ENCODE data around the gene CFAP99. TPM values are rescaled to one million over a fixed set of nuclear protein-coding genes. Genes with fewer than 3 reads are reported as not detected.

CFAP99 gene
- total and polyA plus RNA-seq, 9 donors: 0.10 to 12.9 (median 1.4) TPM; not detected in 4

DNA sequence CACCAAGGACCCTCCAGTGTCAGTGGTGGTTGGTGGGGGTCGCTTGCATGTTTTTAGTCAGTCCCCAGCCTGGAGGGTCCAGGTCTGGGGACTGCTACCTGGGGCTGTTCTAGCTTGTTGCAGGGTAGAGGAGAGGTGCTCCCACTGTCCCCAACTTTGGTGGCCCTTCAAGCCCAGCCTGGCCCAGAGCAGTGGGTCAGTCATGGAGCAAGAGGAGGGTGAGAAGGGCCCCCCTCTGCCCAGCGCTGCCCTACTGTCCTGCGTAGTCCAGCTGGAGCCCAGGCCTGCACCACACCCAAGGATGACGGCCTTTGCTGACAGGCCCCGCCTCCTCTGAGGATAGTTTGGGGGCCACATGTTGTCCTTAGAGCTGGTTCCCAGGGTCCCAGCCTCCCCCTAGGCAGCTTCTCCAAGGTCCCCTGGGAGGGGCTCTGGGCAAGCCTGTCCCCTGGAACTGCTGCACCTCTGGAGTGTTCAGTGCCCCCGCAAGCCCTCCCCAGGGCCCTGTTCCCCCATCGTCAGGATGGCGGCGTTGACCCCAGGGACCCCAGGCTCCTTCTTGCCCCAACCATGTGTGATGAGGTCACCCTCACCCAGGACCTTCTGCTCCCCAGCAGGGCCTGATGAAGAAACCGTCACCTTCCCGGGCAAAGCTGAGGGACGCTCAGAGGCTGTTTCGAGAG is 6.8 kb downstream of the CFAP99 start:
- H3K9me3 ChIP-seq: no peaks in the 10 kb centered on the region
- TF ChIP-seq CTCF (IDR thresholded peaks at IDR 0.05) (no peak), POLR2A (IDR thresholded peaks at IDR 0.05) (no peak), EP300 (IDR thresholded peaks at IDR 0.05) (no peak)
- no peak overlapping the region for H3K27ac ChIP-seq
- intact Hi-C loops (cut with DNase I): no loop called here
- WGBS, 3 donors: 83 to 93% (median 91%) methylated on average over 10 to 13 of the region's 13 CpGs
- H3K27me3 ChIP-seq: no peaks in the 10 kb centered on the region
- H3K4me1 ChIP-seq (ENCODE audit: insufficient read depth): no peaks in the 10 kb centered on the region
- H3K36me3 ChIP-seq: no peaks in the 10 kb centered on the region
- no peak for DNase-seq
- no peak overlapping the region for H3K4me3 ChIP-seq

DNA sequence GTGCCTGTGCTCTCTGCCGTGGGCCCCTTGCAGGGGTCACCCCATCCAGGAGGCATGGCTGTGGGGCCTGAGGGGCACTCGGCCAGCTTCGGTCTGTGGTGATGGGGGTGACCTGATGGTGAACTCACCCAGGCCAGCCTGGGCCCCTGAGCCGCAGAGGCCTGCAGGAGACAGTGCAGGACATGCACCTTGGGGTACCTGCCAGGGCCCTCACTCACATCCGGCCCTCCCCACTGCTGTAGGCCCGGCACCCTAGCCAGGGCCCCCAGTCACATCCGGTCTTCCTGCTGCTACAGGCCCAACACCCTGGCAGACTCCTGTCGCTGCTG is 7.3 kb downstream of the CFAP99 start:
- H3K4me3 ChIP-seq: no peak overlapping the region
- intact Hi-C loops (cut with DNase I): no loop called here
- WGBS, 3 donors: 76 to 89% (median 80%) methylated on average over 4 to 8 of the region's 8 CpGs
- no peaks in the 10 kb centered on the region for H3K27me3 ChIP-seq
- TF ChIP-seq POLR2A (IDR thresholded peaks at IDR 0.05) (no peak), EP300 (IDR thresholded peaks at IDR 0.05) (no peak), CTCF (IDR thresholded peaks at IDR 0.05) (no peak)
- no peak for DNase-seq
- no peaks in the 10 kb centered on the region for H3K9me3 ChIP-seq
- H3K36me3 ChIP-seq: no peaks in the 10 kb centered on the region
- no peak overlapping the region for H3K27ac ChIP-seq
- H3K4me1 ChIP-seq (ENCODE audit: insufficient read depth): no peaks in the 10 kb centered on the region

- H3K4me1 ChIP-seq (ENCODE audit: insufficient read depth): no peaks in the 10 kb centered on the region
- intact Hi-C loops (cut with DNase I): no loop called here
- no peak overlapping the region for H3K27ac ChIP-seq
- H3K9me3 ChIP-seq: no peaks in the 10 kb centered on the region
- no peak for DNase-seq
- H3K27me3 ChIP-seq: no peaks in the 10 kb centered on the region
- no peak overlapping the region for H3K4me3 ChIP-seq
- 82 to 86% (median 84%) methylated on average over 13 of the region's 13 CpGs for WGBS, 3 donors
- H3K36me3 ChIP-seq: no peaks in the 10 kb centered on the region
- TF ChIP-seq POLR2A (IDR thresholded peaks at IDR 0.05) (no peak), EP300 (IDR thresholded peaks at IDR 0.05) (no peak), CTCF (IDR thresholded peaks at IDR 0.05) (no peak)
Measured at GRCh38 chr4:2426711-2427275, 8.0 kb downstream of the CFAP99 start.

DNA sequence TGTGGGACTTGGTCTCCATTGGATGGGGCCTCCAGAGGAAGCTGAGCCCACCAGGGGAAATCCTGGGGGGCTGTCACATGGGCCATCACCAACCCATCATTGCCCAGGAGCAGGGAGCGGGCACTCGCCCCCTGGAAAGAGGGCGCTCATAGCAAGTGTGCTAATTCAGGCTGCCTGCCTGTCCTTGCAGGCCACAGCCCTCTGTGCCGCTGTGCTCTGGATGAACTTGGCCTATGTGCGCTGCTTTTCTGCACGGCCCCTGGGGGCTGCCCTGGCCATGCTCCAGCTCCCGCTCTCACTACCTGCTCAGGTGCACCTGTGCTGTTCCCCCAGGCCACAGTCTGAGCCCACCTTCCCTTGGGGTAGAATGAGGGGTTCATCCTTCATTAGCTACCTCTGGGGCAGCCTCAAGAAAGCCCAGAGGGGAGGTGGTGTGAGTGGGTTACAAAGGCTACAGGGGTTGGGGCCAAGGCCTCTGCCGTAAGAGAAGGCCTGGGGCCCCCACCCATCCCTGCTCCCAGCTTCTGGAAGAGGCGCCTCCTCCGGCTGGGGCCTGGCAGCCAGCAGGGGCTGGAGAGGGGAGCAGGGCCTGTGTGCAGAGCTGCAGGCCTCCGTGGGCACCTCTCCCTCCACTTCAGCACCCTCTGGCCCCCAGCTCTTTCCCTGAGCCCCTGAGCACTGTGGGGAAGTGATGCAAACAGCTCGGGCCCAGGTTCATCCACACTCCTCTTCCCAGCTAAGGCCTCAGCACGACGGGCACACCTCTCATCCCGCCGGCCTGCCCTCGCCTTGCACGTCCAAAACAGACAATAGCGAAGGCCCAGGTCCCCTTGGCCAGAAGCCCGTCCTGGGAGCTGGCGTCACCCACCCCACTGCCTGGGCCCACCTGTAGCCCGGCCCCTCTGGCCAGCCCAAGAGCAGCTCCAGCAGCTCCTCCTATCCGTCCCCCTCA is 8.9 kb downstream of the CFAP99 start:
- Histone ChIP-seq H3K36me3 (no peaks in the 10 kb centered on the region), H3K9me3 (no peaks in the 10 kb centered on the region), H3K4me3 (no peak overlapping the region), H3K27ac (no peak overlapping the region), H3K27me3 (no peaks in the 10 kb centered on the region), H3K4me1 (ENCODE audit: insufficient read depth) (no peaks in the 10 kb centered on the region)
- intact Hi-C loops (cut with DNase I): no loop called here
- 82 to 83% (median 82%) methylated on average over 23 of the region's 23 CpGs for WGBS, 3 donors
- no peak for DNase-seq
- TF ChIP-seq EP300 (IDR thresholded peaks at IDR 0.05): no peak
- TF ChIP-seq CTCF (IDR thresholded peaks at IDR 0.05): no peak
- TF ChIP-seq POLR2A (IDR thresholded peaks at IDR 0.05): no peak
